ENCODE data around the gene NFX1.

GRCh38 chr9:33355933-33356332 is 65.6 kb downstream of the NFX1 start:
- TF ChIP-seq POLR2AphosphoS5 (IDR thresholded peaks at IDR 0.05; ENCODE audit: borderline replicate concordance, low read depth, low read length) = no peak
- TF ChIP-seq EZH2 (IDR thresholded peaks at IDR 0.05) = no peak
